Measurements from ENCODE around the gene PHOSPHO1. TPM values are rescaled to one million over a fixed set of nuclear protein-coding genes. Genes with fewer than 3 reads are reported as not detected.
A peak's percentile ranks its signal among the peaks of the same experiment; 100 is the strongest.

Gene PHOSPHO1
- total and polyA plus RNA-seq, 2 of the 13 experiments (the other 11 are each of a cell fraction or from before 2014, with no cell fraction given), result not detected

DNA sequence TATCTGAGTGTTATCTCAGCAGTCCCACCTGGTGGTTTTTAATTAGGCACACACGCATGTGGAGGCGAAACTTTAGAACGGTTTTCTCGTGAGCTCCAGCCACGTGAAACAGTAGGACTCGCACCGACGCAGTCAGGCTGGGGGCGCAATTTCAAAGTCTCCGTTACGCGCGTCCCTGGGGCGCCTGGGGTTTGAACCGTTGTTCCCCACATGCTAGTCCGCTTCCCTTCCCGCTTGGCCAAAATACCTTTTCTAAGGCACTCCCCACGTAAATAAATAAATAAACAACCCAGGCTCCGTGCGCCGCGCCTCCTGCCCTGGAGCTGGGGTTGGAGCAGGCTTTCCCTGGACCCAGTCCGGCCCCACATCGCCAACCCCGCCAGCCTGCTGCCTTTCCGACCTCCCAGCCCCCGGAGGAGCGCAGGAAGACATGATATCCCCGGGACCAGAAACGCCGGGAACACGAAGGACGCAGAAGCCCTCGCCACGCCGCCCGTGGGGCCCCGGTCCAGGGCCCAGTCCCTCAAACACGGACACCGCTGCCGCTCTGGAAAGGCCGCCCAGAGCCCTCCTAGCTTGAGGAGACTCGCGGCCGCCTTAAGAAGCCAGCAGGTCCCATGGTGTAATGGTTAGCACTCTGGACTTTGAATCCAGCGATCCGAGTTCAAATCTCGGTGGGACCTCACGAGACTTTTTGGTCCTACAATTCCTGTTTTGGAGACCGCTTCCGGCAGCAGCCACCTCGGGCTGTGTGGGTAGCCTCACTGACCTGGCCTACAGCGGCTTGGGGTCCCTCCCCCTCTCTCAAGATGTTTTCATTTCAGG lies 38.5 kb downstream of the PHOSPHO1 start (continued):
- TF ChIP-seq HINFP (CRISPR knock-in tag; IDR thresholded peaks at IDR 0.05; ENCODE audit: low read depth) (peak; percentile 80; the same call in 1 of the 2 replicates), ZNF335 (CRISPR knock-in tag; IDR thresholded peaks at IDR 0.05) (peak; percentile 87; the same call in 1 of the 2 replicates), ZNF605 (CRISPR knock-in tag; IDR thresholded peaks at IDR 0.05) (peak; percentile 96), MEIS2 (CRISPR knock-in tag; IDR thresholded peaks at IDR 0.05) (peak; percentile 87; the same call in 1 of the 2 replicates), CEBPZ (IDR thresholded peaks at IDR 0.05; ENCODE audit: low read length) (no peak), THYN1 (CRISPR knock-in tag; IDR thresholded peaks at IDR 0.05; ENCODE audit: borderline replicate concordance, low read depth) (0 out of 2 replicates have a peak, but pooled peaks have one; percentile 41), SRY (CRISPR knock-in tag; IDR thresholded peaks at IDR 0.05) (0 out of 2 replicates have a peak, but pooled peaks have one; percentile 20), ZNF781 (CRISPR knock-in tag; IDR thresholded peaks at IDR 0.05; ENCODE audit: borderline replicate concordance, not compliant biosample characterization) (peak; percentile 75), FOXK1 (CRISPR knock-in tag; IDR thresholded peaks at IDR 0.05; ENCODE audit: borderline replicate concordance, low read depth) (peak; percentile 76; the same call in 1 of the 2 replicates), STAG1 (CRISPR knock-in tag; IDR thresholded peaks at IDR 0.05) (peak; percentile 37), ARNTL (CRISPR knock-in tag; IDR thresholded peaks at IDR 0.05) (peak; percentile 77), GFI1 (CRISPR knock-in tag; IDR thresholded peaks at IDR 0.05; ENCODE audit: borderline replicate concordance) (peak; percentile 92), SIN3A (IDR thresholded peaks at IDR 0.05; ENCODE audit: borderline replicate concordance, low read depth, low read length) (peak; percentile 46; the same call in 1 of the 2 replicates), ZNF672 (CRISPR knock-in tag; IDR thresholded peaks at IDR 0.05) (no peak), TCF7 (IDR thresholded peaks at IDR 0.05; ENCODE audit: low read depth) (no peak), ATF4 (CRISPR knock-in tag; IDR thresholded peaks at IDR 0.05) (no peak), MAF1 (CRISPR knock-in tag; IDR thresholded peaks at IDR 0.05; ENCODE audit: borderline replicate concordance) (peak; percentile 99), IRX3 (CRISPR knock-in tag; IDR thresholded peaks at IDR 0.05; ENCODE audit: borderline replicate concordance, low read depth) (peak; percentile 99), LRRFIP1 (CRISPR knock-in tag; conservative IDR thresholded peaks at IDR 0.05) (no peak), NCOR1 (IDR thresholded peaks at IDR 0.05; ENCODE audit: borderline replicate concordance, low read length) (peak; percentile 92)
